Endothelial cell of umbilical vein (primary cell): ENCODE data around the gene DCHS1.

Experiments
- EZH2 ChIP-seq: IDR thresholded peaks from 2 replicates; pipeline ENCODE4 v1.6.1; 2012; ENCODE audit warnings: borderline replicate concordance, low read depth, mild to moderate bottlenecking, moderate library complexity, low read length, inconsistent platforms; ENCODE audit not compliant: severe bottlenecking
- JUN ChIP-seq: IDR thresholded peaks from 2 replicates; pipeline ENCODE4 v1.6.1; 2011; ENCODE audit warnings: borderline replicate concordance, low read depth; ENCODE audit not compliant: insufficient read length, insufficient read depth
- POLR2A ChIP-seq: IDR thresholded peaks from 2 replicates; pipeline ENCODE4 v1.6.1; 2012; ENCODE audit warnings: low read depth, mild to moderate bottlenecking, control low read depth, low read length
- POLR2AphosphoS5 ChIP-seq: IDR thresholded peaks from 2 replicates; pipeline ENCODE4 v1.6.1; 2012; ENCODE audit warnings: low read depth, mild to moderate bottlenecking, control low read depth, low read length, moderate library complexity; ENCODE audit not compliant: insufficient read depth
- TF ChIP-seq, protein P1 (sequence below), 2 donors: IDR thresholded peaks; 1 replicate in 1 of 2; 2 replicates in 1 of 2; pipeline ENCODE4 v1.5.1; 2011; ENCODE audit warnings: low read length in 2 of 2, mild to moderate bottlenecking in 2 of 2, moderate library complexity in 2 of 2, control low read depth in 1 of 2, inconsistent platforms in 1 of 2, low read depth in 1 of 2; ENCODE audit not compliant: insufficient read depth in 1 of 2; ENCODE audit errors: extremely low read depth in 1 of 2

GRCh38 chr11:6654281-6655019 is 1.2 kb downstream of the DCHS1 start:
- TF ChIP-seq EZH2, result no peak
- no peak for TF ChIP-seq POLR2AphosphoS5
- TF ChIP-seq, protein P1, sequence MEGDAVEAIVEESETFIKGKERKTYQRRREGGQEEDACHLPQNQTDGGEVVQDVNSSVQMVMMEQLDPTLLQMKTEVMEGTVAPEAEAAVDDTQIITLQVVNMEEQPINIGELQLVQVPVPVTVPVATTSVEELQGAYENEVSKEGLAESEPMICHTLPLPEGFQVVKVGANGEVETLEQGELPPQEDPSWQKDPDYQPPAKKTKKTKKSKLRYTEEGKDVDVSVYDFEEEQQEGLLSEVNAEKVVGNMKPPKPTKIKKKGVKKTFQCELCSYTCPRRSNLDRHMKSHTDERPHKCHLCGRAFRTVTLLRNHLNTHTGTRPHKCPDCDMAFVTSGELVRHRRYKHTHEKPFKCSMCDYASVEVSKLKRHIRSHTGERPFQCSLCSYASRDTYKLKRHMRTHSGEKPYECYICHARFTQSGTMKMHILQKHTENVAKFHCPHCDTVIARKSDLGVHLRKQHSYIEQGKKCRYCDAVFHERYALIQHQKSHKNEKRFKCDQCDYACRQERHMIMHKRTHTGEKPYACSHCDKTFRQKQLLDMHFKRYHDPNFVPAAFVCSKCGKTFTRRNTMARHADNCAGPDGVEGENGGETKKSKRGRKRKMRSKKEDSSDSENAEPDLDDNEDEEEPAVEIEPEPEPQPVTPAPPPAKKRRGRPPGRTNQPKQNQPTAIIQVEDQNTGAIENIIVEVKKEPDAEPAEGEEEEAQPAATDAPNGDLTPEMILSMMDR (IDR thresholded peaks at IDR 0.05; ENCODE audit: extremely low read depth in 1 of 2, insufficient read depth in 1 of 2, low read depth in 1 of 2, low read length in 2 of 2), result no peak
- no peak for TF ChIP-seq POLR2A
- TF ChIP-seq JUN, result no peak
